HG02759 (cell line): ENCODE data around the gene PTGES3.
A peak's percentile ranks its signal among the peaks of the same experiment; 100 is the strongest.
"Not testable (repeated sequence)": the region's sequence is repeated elsewhere in the genome, so short reads cannot be mapped to it uniquely, and the experiment has no call there.

Experiments
- ATAC-seq: cut with Tn5 transposase; IDR thresholded peaks from one replicate; pipeline ENCODE4 v1.9.1; 2021; ENCODE audit warnings: mild to moderate bottlenecking, moderate library complexity; ENCODE audit not compliant: unreplicated experiment

Gene PTGES3

GRCh38 chr12:56688129-56688845 is at the start of gene PTGES3:
Gene PTGES3 (minus strand): TSS chr12:56688284. CDS start chr12:56687999, 285 bp downstream.
- peak; percentile 74 for ATAC-seq

GRCh38 chr12:56728139-56728861 is 40.2 kb upstream of the PTGES3 start:
- ATAC-seq: no peak

GRCh38 chr12:56726196-56726675 is 38.2 kb upstream of the PTGES3 start:
- ATAC-seq: not testable (repeated sequence)

- no peak for ATAC-seq
These were observed 37.6 kb upstream of the PTGES3 start for GRCh38 chr12:56725723-56726102.

GRCh38 chr12:56724972-56725722 is 37.1 kb upstream of the PTGES3 start, which contains the start of gene NACA:
Gene NACA (minus strand): TSS chr12:56725299. CDS start chr12:56724521, 778 bp downstream.
- ATAC-seq: peak; percentile 91

- ATAC-seq: no peak
These were observed 36.6 kb upstream of the PTGES3 start for GRCh38 chr12:56724701-56724971.

GRCh38 chr12:56723889-56724700 is 36.0 kb upstream of the PTGES3 start:
- ATAC-seq: no peak

- no peak for ATAC-seq
These were observed 35.3 kb upstream of the PTGES3 start for GRCh38 chr12:56723352-56723751.

- no peak for ATAC-seq
These were observed 34.7 kb upstream of the PTGES3 start for GRCh38 chr12:56722832-56723231.

GRCh38 chr12:56721721-56722120 is 33.6 kb upstream of the PTGES3 start:
- ATAC-seq: no peak

- no peak for ATAC-seq
These were observed 33.1 kb upstream of the PTGES3 start for GRCh38 chr12:56721216-56721615.

- no peak for ATAC-seq
These were observed 32.7 kb upstream of the PTGES3 start for GRCh38 chr12:56720731-56721151.

- ATAC-seq: no peak
These were observed 31.0 kb upstream of the PTGES3 start for GRCh38 chr12:56719056-56719455.

GRCh38 chr12:56718636-56719035 is 30.6 kb upstream of the PTGES3 start:
- ATAC-seq: no peak

GRCh38 chr12:56718149-56718548 is 30.1 kb upstream of the PTGES3 start:
- ATAC-seq: no peak

- ATAC-seq: no peak
These were observed 29.1 kb upstream of the PTGES3 start for GRCh38 chr12:56716933-56717880.

- ATAC-seq: no peak
These were observed 28.4 kb upstream of the PTGES3 start for GRCh38 chr12:56716458-56716857.

- ATAC-seq: no peak
These were observed 27.7 kb upstream of the PTGES3 start for GRCh38 chr12:56715798-56716197.

GRCh38 chr12:56714431-56714929 is 26.4 kb upstream of the PTGES3 start:
- no peak for ATAC-seq
